Activated CD8-positive, alpha-beta memory T cell treated with anti-CD3 and anti-CD28 coated beads, Interleukin-2, amount 50 U/mL, for 48 hours (primary cell): ENCODE measurements around the gene CEP89.
A peak's percentile ranks its signal among the peaks of the same experiment; 100 is the strongest.
"Not testable (repeated sequence)": the region's sequence is repeated elsewhere in the genome, so short reads cannot be mapped to it uniquely, and the experiment has no call there.

Source experiments
- DNase-seq: peaks from one replicate; pipeline ENCODE4 v3.0.0-alpha.2; 2020

Gene CEP89

DNA sequence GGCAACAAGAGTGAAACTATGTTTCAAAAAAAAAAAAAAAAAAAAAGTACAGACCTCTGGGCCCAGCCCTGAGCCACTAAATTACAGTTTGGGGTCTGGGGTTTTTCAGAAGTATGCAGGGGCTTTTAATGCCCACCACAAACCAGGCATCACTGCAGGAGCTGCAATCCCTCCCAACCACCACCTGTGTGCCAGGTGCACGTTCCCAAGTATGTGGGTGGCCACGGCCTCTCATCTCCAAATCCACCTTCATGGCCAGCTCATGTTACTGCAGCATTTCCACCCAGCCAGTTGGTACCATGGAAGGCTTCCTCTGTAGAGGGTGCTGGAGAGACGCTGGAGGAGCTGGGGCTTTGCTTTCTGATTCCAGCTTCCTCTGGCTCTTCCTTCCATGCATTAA lies 26.5 kb downstream of the CEP89 start:
- DNase-seq = no peak

DNA sequence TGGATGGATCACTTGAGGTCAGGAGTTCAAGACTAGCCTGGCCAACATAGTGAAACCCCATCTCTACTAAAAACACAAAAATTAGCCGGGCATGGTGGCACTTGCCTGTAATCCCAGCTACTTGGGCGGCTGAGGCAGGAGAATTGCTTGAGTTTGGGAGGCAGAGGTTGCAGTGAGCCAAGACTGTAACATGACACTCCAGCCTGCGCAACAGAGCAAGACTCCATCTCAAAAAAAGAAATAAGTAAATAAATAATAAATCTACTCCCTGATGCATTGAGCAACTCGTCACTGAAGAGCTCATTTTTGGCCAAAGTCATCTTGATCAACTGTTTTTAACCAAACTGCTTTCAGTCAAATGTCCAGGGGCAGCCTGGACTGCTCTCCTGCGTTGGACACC lies 30.5 kb downstream of the CEP89 start:
- not testable (repeated sequence) for DNase-seq

DNA sequence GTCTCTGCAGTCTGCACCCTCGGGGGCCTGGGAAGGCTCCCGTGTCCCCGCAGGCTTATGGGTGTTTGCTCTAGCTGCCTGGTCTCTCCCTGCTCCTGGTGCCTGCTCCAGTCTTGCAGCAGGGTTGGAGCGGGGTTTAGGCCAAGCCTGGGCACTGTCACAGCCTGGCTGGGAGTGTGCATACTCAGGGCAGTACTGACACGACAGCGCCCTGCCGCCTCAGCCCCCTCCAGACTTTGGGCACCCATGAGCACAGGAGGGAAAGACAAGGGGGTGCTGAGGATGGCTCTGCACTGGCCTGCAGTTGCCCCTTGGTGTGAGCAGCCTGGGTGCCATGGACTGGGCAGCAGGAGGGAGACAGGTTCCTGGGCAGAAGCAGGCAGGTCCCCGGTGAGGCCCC lies 35.7 kb downstream of the CEP89 start:
- DNase-seq = no peak

DNA sequence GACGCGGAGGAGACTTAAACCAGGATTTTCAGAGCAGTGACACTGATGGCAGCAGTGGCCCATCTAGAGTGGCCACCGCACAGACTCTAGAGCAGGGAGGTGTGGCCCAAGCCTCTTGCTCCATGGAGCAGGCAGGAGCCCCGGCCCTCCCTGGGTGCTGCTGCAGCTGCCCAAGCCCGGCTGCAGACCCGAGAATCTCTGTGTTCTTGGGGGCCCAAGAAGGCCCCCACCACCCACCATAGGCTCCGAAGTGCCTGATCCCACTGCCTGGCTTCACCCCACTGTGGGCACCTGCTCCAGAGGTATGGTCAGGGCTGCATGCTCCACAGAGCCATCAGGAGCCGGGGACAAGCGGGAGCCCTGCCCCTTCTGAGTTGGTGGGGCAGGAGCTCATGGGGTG lies 36.1 kb downstream of the CEP89 start:
- DNase-seq = no peak

DNA sequence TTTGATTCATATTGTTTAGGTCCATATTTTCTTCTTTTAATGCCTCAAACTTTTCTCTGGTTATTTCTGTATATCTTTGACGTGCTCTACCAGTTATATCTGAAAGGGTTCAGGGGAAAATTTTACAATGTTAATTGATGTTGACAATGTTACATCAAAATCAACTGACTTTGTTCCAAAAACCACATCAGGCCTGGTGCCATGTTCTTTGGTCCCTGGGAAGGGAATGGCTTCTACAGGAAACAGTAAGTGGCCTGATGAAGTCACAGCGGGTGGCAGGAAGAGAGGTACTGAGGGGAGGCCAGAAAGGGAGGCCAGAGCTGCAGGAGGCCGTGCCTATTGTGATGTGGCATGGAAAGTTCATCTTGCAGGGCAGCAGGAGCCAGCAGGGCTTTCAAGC lies 38.2 kb downstream of the CEP89 start:
- no peak for DNase-seq

DNA sequence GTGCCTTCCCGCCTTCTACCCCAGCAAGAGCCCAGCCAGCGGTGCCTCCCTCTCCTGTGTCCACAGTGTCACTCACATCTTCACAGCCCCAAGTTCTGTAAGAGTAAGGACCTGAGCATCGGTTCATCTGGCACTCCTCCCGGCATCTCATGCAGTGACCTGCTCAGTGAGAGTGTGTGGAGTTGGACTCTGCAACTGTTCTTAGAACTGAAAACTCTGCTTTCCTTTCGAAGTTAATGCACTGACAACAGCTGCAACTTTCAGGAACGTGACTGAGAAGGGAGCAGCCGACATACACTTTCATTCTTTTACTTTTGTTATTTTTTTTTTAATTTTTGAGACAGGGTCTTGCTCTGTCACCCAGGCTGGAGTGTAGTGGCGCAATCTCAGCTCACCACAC lies 41.2 kb downstream of the CEP89 start:
- DNase-seq = no peak

DNA sequence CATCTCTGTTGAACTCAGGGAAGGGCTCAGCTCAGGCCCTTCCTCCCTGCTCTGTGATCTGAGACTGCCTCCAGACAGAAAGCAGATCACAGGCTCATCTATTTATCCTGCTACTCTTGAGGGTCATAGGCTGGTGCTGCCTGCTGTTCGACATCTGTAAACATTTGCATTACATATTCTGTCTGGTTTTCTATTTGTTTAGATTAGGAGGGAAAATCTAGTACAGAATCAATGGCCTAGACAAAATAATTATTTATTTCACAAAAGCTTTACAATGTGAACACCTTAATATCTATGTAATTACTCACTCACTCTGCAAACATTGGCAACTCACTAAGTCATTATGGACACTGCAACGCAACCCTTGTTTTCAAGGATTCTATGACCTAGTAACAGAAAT lies 43.0 kb downstream of the CEP89 start:
- DNase-seq = no peak

DNA sequence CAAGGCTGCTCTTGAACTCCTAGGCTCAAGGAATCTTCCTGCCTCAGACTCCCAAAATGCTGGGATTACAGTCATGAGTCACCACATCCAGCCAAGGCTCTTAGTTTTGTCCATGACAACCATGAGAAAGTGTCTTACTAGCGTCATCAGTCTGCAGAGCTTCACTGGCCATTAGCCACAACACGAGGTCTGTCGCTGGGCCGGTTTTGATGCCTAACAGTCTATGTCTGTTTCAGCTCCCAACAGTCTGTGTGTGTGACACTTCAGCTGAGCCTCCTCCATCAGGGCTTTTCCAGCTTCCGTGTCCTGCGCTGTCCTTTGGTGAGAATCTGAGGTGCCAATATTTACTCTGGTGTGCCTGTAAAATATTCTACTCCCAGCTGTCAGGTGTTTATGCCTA lies 47.6 kb downstream of the CEP89 start:
- no peak for DNase-seq

DNA sequence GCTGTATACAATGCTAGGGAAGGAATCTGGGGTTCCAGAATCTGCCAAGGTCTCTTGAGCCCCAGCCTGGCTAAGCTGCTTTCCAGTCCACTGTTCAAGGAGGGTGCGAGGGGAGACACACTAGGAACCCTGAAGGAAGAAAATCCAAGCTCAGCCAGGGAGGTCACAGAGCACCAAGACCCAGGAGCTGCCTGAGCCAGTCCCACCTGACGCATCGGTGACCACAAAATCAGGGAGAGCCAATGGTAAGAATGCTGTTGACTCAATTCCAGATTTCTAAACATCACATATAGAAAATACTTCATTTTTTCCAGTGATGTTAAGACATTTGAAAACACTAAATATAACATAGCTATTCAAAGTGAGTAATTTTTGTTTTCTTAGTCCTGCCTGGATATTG lies 50.1 kb downstream of the CEP89 start:
- no peak for DNase-seq

DNA sequence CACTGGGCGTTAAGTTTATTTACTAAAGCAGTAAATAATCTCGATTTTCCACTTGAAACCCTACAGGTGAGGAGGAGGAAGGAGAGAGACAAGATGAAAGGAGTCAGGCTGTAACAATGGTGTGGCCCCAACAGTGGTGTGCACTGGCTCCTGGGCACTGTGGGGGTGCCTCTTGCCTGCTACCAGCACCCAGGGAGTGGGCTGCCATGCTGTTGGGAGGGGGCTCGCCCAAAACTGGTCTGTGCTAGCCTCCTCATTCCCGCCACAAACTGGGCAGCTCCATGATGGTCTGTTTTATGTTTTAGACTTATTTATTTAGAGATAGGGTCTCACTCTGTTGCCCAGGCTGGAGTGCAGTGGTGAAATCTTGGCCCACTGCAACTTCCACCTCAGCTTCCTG lies 52.4 kb downstream of the CEP89 start:
- no peak for DNase-seq

DNA sequence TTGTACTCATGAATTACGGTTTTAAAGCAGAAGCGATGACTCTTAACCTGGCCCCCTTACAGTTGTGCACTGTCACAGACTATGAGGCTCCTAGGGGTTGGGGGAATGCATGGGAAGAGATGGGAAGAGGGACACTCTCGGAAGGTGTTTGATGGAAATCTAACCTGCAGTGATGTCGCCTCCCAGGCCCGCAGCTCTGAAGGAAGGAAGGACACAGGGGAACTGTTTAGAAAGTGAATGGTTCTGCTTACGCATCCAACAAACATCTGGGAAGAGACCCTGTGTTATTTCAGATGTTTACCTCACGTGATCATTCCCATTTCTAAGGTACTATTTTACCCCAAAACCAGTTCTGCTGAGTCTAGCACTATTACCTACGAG lies 54.2 kb downstream of the CEP89 start:
- no peak for DNase-seq

DNA sequence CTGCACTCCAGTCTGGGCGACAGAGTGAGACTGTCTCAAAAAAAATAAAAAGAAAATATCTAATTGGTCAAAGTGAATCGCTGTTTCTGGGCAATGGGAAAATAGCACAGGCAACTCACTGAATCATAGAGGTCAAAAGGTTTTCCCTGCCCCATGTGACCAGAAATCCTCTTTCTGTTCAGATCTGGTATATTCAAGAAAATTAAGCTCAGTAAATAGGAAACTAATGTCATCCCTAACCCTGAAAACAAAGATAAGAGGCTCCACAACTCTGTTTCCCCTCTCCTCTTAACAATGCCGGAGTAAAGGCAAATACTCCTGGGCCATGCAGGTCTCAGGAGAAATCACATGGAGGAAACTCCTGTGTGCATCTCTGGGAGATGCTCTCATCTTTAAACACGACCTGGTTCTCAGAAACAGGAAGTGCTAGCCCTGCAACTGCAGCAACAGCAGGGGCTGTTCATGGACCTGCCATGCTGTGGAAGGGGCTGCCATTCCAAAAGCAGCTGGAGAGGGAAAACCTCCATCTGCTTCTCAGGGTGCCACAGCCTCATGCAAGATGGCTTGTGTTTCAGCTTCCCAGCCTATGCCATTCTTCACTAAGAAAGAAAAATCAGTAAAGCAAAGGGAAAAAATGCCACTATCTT lies 54.7 kb downstream of the CEP89 start:
- no peak for DNase-seq

DNA sequence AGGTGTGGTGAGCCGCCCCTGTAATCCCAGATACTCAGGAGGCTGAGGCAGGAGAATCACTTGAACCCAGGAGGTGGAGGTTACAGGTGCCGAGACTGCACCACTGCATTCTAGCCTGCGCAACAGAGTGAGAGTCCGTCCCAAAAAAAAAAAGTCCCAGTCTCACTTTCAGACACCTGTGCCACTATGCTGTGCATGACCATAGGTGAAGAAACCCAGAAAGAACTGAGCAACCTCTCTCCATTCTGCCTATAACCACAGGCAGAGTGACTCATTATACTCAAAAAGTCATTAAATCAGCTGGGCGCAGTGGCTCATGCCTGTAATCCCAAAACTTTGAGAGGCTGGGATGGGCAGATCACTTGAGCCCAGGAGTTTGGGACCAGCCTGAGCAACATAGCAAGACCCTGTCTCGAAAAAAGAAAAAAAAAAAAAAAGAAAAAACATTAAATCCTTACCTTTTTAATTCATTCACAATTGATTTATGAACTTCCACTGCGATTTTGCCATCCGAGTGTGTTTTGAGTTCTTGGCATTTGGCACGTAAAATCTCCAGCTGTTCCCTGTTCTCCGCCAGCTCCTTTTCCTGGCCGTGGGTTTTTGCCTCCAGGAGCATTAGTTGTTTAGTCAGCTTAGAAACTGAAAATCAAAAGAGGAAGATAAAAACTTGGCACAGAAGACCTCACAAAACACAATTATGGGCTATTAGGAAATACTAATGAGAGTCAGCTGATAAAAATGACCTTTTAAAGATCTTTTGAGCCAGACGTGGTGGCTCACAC lies 56.7 kb downstream of the CEP89 start:
- no peak for DNase-seq

DNA sequence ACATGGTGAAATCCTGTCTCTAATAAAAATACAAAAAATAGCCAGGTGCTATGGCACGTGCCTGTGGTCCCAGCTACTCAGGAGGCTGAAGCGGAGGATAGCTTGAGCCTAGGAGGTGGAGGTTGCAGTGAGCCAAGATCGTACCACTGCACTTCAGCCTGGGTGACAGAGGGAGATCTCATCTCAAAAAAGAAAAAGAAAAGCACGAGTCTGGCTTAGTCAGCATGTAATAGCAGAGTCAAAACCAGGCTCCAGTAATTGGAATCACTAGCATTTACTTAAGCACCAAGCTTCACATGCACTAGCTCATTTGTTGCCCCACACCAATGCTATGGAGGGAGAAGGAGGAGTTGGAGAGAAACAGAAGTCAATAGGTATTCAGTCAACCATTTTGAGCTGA lies 60.3 kb downstream of the CEP89 start:
- DNase-seq = no peak

DNA sequence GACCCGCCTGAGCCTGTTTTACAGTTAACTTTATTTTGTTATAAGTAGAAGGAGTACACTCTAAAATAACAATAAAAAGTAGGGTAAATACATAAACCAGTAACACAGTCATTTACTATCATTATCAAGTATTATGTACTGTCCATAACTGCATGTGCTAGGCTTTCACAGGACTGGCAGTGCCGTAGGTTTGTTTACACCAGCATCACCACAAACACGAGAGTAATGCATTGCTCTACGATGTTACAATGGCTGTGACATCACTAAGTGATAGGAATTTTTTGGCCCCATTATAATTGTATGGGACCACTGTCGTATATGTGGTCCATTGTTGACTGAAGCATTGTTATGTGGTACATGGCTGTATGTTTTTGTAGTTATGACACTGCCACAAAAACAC lies 60.9 kb downstream of the CEP89 start:
- no peak for DNase-seq

DNA sequence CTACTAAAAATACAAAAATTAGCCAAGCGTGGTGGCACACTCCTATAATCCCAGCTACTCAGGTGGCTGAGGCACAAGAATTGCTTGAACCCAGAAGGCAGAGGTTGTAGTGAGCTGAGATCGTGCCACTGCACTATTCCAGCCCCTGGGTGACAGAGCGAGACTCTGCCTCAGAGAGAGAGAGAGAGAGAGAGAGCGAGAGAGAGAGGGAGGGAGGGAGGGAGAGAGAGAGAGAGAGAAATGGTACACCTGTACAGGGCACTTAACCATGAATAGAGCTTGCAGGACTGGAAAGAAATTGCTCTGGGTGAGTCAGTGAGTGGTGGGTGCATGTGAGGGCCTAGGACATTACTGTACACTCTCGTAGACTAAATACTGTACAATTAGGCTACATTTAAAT lies 61.7 kb downstream of the CEP89 start:
- DNase-seq = no peak

DNA sequence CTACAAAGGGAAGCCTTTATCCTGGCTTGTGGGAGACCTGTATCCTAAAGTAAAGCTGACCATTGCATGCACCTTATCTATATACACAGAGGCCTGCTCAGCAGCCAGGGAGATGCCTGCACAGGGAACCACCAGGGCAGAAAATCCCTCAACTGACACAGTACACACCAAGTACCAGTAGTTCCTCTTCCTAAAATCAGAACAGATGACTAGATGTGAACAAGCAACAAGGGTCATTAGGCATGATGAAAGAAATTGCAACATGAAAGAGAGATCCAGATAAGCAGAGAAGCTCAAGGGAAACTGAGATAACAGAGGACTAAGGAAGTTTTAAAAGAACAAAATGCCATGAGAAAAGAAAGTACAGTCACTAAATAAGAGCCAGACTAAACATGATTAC lies 62.5 kb downstream of the CEP89 start:
- DNase-seq = no peak

DNA sequence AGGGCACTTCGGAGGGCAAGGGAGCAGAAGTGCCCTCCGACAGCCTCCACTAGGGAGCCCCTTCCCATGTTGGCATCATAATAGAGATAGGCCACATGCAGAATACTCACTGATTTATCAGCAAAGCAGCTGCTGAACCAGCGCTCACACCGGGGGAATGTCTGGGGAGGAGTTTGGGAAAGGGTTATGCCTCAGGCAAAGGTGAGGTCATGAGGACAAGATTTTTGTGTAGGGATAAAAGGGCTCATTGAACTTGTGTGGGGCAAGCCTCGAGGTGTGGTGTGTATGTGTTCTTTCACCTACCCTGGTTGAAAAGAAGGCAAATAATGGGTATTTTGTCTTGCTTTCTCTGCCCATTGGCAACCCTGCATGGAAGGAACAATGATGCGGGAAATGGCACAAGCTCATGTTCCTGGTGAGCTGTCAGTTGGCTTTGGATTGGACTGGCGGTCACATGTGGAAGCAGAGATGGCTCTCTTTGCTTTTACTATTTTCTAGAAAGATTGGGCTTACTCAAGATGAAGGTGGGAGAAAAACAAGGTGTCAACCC lies 63.0 kb downstream of the CEP89 start:
- no peak for DNase-seq

DNA sequence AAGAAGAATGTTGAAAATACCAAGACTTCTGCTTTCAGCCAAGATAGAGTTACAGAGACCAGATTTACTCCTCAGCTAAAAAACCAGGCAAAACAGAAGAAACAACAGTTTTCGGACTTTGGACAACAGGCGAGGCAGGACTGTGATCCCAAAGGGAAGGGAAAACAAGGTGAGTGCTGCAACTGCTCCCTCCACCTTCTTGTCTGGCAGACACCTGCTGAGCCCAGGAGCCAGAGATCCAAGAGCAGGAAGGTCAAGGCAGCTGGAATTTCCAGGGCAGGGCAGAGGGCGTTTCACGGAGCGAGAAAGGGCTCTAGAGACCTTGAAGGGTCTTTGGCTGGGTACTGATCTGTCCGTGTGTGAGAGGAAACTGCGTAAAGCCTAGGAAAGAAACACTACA lies 69.3 kb downstream of the CEP89 start:
- no peak for DNase-seq

DNA sequence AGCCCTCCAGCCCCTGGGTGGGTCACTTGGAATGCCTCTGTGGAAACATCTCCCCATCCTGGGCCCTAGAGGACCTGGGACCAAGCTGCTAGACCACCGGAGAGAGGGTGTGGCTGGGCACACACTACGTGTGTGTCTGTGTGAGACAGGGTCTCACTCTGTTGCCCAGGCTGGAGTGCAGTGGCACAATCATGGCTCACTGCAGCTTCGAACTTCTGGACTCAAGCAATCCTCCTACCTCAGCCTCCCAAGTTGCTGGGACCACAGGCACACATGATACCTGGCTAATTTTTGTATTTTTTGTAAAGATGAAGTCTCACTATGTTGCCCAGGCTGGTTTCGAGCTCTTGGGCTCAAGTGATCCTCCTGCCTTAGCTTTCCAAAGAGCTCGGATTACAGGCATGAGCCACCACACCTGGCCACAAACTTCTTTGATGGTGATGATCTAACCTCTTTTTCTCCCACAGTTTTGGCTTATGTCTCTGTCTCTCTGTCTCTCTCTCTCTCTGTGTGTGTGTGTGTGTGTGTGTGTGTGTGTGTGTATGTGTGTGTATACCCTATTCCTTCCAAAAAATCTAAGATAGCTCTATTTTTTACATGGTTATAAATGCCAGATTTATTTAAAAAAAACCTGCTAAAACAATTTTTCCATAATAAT lies 70.1 kb downstream of the CEP89 start:
- DNase-seq = no peak

DNA sequence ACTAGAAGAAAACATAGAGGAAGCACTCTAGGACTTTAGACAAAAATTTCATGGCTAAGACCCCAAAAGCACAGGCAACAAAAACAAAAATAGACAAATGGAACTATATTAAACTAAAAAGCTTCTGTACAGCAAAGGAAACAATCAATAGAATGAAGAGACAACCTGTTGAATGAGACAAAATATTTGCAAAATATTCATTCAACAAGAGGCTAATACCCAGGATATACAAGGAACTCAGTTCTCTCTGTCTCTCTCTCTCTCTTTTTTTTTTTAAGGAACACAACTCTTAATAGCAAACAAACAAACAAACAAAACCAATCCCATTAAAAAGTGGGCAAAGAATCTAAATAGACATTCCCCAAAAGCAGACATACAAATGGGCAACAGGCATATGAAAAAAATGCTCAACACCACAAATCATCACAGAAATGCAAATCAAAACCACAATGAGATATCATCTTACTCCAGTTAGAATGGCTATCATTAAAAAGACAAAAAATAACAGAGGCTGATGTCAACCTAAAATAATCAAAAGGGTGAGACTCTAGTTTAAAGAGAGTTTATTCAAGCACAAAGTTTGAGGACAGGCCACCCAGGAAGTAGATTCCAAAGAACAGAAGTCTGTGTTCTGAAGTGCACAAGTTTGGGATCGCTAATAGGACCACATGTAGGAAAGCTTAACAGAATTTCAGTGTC lies 75.1 kb downstream of the CEP89 start:
- no peak for DNase-seq

DNA sequence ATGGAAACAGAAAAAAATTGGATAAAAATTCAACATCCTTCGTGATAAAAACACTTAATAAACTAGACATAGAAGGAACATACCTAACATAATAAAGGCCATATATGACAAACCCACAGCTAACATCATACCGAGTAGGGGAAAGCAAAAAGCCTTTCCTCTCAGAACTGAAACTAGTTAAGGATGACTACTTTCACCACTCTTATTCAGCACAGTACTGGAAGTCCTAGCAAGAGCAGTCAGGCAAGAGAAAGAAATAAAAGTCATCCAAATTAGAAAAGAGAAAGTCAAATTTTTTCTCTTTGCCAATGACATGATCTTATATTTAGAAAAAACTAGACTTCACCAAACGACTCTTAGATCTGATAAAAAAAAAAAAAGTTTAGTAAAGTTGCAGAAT lies 76.4 kb downstream of the CEP89 start:
- no peak for DNase-seq

DNA sequence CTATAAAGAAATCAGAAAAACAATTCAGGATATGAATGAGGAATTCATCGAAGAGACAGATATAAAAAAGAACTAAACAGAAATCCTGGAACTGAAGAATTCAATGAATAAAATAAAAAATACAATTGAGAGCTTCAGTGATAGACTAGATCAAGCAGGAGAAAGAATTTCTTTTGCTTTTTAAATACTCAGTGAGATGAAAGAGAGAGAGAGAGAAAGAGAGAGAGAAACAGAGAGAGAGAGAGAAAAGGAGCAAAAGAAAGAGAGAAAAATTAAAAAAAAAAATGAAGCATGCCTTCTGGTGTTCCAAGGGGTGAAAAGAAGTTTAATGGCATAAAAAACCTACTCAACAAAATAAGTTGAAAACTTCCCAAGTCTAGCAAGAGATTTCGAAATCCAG lies 80.1 kb downstream of the CEP89 start:
- DNase-seq = no peak

DNA sequence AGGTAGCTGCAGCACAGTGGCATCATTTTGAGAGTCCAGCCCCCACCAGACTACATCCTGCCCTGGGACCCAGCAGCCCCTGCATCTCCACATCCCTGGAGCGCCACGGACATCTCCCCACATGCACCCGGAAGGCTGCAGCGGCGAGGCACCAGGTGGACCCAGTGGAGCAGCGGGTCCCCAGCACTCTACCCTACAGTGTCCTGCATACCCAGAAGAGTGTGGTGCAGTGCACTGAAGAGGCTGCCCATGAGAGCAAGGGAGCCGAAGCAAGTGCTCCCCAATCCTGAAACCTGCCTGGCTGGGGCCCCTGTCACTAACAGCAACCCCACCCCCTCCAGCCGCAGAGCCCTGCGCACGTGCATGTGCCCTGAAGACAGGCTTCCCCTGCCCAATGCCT lies 80.9 kb downstream of the CEP89 start:
- DNase-seq = peak; percentile 13
